ENCODE results near the gene ZC3H14. TPM values are rescaled to one million over a fixed set of nuclear protein-coding genes. Genes with fewer than 3 reads are reported as not detected.

The ZC3H14 gene
- 44.1 TPM for total RNA-seq
- long read RNA-seq, full-length matches to known transcripts = 30 of 85 reads
- long read RNA-seq, partial matches to known transcripts = 4 of 85 reads
- long read RNA-seq, other reads (novel, unspliced or antisense) = 51 of 85 reads

DNA sequence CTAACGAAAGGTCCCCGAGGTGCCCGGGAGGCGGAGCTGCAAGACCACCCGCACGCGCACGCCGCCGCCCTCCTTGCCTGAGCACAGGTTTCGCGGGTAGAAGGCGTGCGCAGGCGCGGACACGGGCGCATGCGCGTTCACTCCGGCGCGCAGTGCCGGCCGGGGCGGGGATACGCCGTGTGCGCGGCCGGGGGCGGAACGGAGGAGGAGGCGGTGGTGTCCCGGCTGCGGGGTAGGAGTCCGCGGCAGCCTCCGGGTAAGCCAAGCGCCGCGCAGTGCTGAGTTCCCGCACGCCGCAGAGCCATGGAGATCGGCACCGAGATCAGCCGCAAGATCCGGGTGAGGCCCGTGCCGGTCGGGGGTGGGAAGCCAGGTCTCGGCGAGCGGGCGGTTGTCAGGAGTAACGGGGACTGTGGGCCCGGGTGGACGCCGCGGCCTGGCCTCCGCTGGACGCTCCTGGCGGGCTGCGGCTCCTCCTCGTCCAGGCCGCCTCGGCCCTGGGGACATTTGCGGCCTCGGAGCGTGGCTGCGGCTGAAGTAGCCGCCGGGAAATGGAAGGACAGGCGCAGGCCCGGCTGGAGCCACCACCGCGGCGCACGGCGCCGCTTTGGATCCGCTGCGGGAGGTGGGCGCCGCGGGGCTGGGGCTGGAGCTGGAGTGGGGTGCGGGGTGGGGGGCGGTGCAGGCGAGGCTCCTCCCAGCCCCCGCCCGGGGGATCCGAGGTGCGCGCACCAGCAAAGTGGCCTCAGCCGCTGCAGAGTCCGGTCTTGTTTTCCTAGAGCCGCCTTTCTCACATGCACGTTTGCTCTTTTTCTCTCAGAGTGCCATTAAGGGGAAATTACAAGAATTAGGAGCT lies at the start of gene ZC3H14:
Gene ZC3H14 (plus strand): TSS at position 207 of the 856 bp plus-strand sequence. CDS start 97 bp downstream, at position 304.
- H3K27me3 ChIP-seq (ENCODE audit: low read depth) = no peaks in the 10 kb centered on the region
- peak; percentile 87 for DNase-seq
- H3K9me3 ChIP-seq (replicated peaks) = no peaks in the 10 kb centered on the region
- intact Hi-C loops (cut with micrococcal nuclease) = loop anchor here (5.0 kb wide), 1 partner anchor 71 kb away; no protein-coding TSS in a partner anchor
- TF ChIP-seq CTCF (IDR thresholded peaks at IDR 0.05; ENCODE audit: borderline replicate concordance) = no peak
- H3K4me3 ChIP-seq = peak within 1 kb of the TSS; percentile 84
- H3K36me3 ChIP-seq = peaks cover 3% of the 10 kb centered on the region
- peak within 1 kb of the TSS; percentile 92 for H3K27ac ChIP-seq (replicated peaks)
- H3K4me1 ChIP-seq = peaks cover 33% of the 10 kb centered on the region

DNA sequence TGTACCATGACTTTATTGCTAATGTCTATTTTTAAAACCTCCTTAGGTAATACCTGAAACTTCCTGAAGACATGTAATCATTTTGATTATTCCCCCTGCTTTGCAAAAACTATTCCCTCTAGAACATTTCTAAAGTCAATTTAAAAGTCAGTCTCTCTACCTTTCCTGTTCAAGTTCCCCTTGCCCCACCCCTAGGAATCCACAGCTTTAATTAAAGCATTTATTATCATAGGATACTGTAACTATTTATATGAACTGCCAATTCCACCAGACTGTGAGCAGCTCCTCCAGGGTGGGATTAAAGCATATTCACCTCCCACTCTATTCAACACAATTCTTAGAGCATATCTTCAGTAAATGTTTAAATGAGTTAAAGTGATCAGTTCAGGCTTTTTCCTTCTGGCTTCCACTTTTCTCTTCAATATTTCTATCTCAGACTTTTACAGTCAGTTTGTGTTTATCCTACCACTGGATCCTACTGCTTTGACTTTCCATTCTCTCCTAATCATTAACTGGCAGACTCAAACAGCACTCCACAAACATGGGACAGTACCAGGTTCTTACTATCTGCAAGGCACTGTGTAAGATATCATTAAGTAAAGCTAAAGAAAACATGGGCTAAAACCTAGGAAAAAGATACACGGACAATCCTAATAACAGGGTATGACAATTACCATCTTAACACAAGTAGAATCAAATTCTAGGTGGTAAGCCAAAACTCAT lies 47.2 kb upstream of the ZC3H14 start:
- no peak for TF ChIP-seq CTCF (IDR thresholded peaks at IDR 0.05; ENCODE audit: borderline replicate concordance)
- intact Hi-C loops (cut with micrococcal nuclease) = no loop called here

GRCh38 chr14:88516861-88517357 lies 45.9 kb upstream of the ZC3H14 start:
- no peak for TF ChIP-seq CTCF (IDR thresholded peaks at IDR 0.05; ENCODE audit: borderline replicate concordance)

More for the DNA sequence above, 47.2 kb upstream of the ZC3H14 start:
- DNase-seq = no peak
- Histone ChIP-seq H3K4me1 (peaks cover 30% of the 10 kb centered on the region), H3K27me3 (ENCODE audit: low read depth) (no peaks in the 10 kb centered on the region), H3K36me3 (peaks cover 29% of the 10 kb centered on the region), H3K9me3 (replicated peaks) (no peaks in the 10 kb centered on the region), H3K27ac (replicated peaks) (peak overlapping the region; percentile 43), H3K4me3 (no peak overlapping the region)

DNA sequence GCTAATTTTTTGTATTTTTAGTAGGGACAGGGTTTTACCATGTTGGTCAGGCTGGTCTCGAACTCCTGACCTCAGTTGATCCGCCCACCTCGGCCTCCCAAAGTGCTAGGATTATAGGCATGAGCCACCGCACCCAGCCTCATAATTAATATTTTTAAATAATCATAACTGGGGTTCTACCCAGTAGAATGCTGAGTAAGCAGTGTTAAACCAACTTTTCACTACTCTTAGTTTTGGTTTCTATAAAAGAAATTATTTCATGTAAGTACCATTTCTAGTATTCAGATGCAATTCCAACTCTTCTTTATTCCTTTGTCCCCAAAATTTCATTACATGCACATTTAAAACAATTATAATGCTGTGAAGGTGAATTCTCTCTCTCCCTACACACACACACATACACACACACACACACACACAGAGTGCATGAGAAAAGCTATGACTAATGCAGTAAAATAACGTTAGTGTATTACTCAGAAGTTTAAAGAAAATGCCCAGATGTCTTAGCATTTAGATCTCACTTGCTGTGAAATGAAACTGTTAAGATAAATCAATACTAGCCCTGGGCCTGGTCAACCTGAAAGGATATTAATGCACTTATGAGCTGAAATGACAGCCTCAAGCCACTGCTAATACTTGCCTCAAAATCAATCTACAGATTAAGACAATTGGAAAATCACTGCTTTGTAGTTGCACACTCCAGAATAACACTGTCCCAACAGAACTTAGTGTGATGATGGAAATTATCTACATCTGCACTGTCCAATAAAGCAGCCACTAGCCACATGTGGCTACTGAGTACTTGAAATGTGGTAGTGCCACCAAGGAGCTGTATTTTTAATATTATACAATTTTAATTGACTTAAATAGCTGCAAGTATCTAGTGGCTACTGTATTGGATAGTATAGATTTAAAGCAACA lies 44.0 kb upstream of the ZC3H14 start:
- no peak overlapping the region for H3K27ac ChIP-seq (replicated peaks)
- H3K36me3 ChIP-seq = peaks cover 12% of the 10 kb centered on the region
- H3K9me3 ChIP-seq (replicated peaks) = no peaks in the 10 kb centered on the region
- H3K4me3 ChIP-seq = no peak overlapping the region
- intact Hi-C loops (cut with micrococcal nuclease) = no loop called here
- DNase-seq = no peak
- no peaks in the 10 kb centered on the region for H3K27me3 ChIP-seq (ENCODE audit: low read depth)
- peaks cover 37% of the 10 kb centered on the region for H3K4me1 ChIP-seq
- no peak for TF ChIP-seq CTCF (IDR thresholded peaks at IDR 0.05; ENCODE audit: borderline replicate concordance)

More at GRCh38 chr14:88516861-88517357, 45.9 kb upstream of the ZC3H14 start:
- Histone ChIP-seq H3K27me3 (ENCODE audit: low read depth) (no peaks in the 10 kb centered on the region), H3K4me1 (peaks cover 33% of the 10 kb centered on the region), H3K4me3 (peak overlapping the region; percentile 20), H3K27ac (replicated peaks) (peak overlapping the region; percentile 43), H3K9me3 (replicated peaks) (no peaks in the 10 kb centered on the region), H3K36me3 (peaks cover 20% of the 10 kb centered on the region)
- intact Hi-C loops (cut with micrococcal nuclease) = no loop called here
- no peak for DNase-seq
